Fibroblast of mammary gland (primary cell): Measurements from ENCODE around the gene FKBP15.

Source experiments
- DNase-seq: peaks from one replicate; pipeline ENCODE4 v3.0.0-alpha.2; 2010; ENCODE audit warnings: low read depth
- H3K4me3 ChIP-seq: 2 replicates; pipeline ENCODE4 v1.5.1; 2011; ENCODE audit warnings: low read depth, mild to moderate bottlenecking, low read length, moderate library complexity; ENCODE audit not compliant: control insufficient read depth
- CTCF ChIP-seq: conservative IDR thresholded peaks from 2 replicates; pipeline ENCODE4 v1.5.1; 2011; ENCODE audit warnings: low read depth, low read length, inconsistent platforms; ENCODE audit not compliant: control insufficient read depth, insufficient read depth

FKBP15 gene

GRCh38 chr9:113184539-113184938, 36.5 kb downstream of the FKBP15 start:
- TF ChIP-seq CTCF, result no peak
- peak; percentile 69 for DNase-seq
- H3K4me3 ChIP-seq, result no peak overlapping the region

GRCh38 chr9:113183956-113184488, 37.1 kb downstream of the FKBP15 start:
- H3K4me3 ChIP-seq, result no peak overlapping the region
- no peak for TF ChIP-seq CTCF
- DNase-seq, result no peak

- TF ChIP-seq CTCF, result no peak
- H3K4me3 ChIP-seq, result no peak overlapping the region
Observed at GRCh38 chr9:113181165-113181564, 39.9 kb downstream of the FKBP15 start.

GRCh38 chr9:113179839-113180238, 41.2 kb downstream of the FKBP15 start:
- H3K4me3 ChIP-seq, result no peak overlapping the region
- TF ChIP-seq CTCF, result no peak
- DNase-seq, result no peak

More at GRCh38 chr9:113181165-113181564, 39.9 kb downstream of the FKBP15 start:
- DNase-seq, result no peak

GRCh38 chr9:113178087-113178486, 43.0 kb downstream of the FKBP15 start:
- TF ChIP-seq CTCF, result no peak
- no peak overlapping the region for H3K4me3 ChIP-seq
- peak; percentile 77 for DNase-seq

- no peak for DNase-seq
- no peak for TF ChIP-seq CTCF
- H3K4me3 ChIP-seq, result no peak overlapping the region
Observed at GRCh38 chr9:113177251-113177650, 43.8 kb downstream of the FKBP15 start.

GRCh38 chr9:113176803-113177202, 44.3 kb downstream of the FKBP15 start:
- no peak overlapping the region for H3K4me3 ChIP-seq
- TF ChIP-seq CTCF, result no peak
- no peak for DNase-seq
